ENCODE measurements around the gene UBE3B. TPM values are rescaled to one million over a fixed set of nuclear protein-coding genes. Genes with fewer than 3 reads are reported as not detected.

The UBE3B gene
- total RNA-seq, 1 experiment from 2014 or later: 29.3 TPM

DNA sequence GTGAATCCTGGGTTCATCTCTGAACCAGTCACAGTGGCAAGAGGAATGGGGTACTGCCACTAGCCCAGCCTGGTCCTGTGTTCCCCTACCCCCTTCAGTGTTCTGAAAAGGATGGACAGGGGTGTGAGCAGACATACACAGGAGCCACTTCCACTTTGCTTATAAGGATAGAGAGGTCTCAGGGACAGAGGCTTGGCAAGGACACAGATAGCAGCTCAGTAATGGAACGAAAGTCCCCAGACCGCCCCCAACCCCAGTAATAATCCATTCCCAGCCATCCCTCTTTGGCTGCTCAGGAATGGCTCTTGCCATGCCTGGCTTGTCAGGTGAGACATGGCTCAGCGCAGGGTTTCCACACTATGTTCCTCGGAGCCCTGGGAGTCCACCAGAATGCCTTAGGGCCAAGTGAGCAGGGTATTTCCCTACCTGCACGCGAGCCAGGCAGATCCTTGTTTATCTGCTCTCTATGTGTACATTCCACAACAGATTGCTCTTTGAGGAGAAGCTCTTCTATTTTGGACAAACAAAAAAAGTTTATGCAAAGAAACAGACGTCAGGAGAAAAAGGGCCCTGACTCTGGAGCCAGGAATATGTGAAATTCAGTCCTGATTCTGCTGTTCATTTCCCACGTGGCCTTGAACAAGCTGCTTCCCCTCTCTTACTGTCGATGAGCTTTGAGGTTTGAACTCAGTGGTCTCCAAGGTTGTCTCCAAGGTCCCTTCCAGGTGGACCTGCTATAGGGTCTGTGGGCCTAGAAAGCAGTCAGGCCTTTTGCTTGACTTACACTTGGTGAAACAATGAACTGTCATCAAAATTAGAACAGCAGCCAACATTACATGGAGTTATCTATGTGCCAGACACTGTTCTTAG, 10.0 kb downstream of the UBE3B start:
- ATAC-seq (no peak), DNase-seq (ENCODE audit: low spot score) (no peak)
- H3K36me3 Mint-ChIP-seq: peaks cover 72% of the 10 kb centered on the region
- TF ChIP-seq KAT7 (CRISPR knock-in tag; IDR thresholded peaks at IDR 0.05; ENCODE audit: borderline replicate concordance) (no peak), NFE2L1 (CRISPR knock-in tag; IDR thresholded peaks at IDR 0.05) (no peak)
- POLR2A ChIA-PET: no interaction called here
- H3K27me3 Mint-ChIP-seq (ENCODE audit: low read depth): no peaks in the 10 kb centered on the region
- H3K9me3 Mint-ChIP-seq: no peaks in the 10 kb centered on the region
- H3K27ac Mint-ChIP-seq: no peak overlapping the region
- no peak overlapping the region for H3K4me3 Mint-ChIP-seq
- CTCF ChIA-PET: no interaction called here
- H3K4me1 Mint-ChIP-seq: no peaks in the 10 kb centered on the region

DNA sequence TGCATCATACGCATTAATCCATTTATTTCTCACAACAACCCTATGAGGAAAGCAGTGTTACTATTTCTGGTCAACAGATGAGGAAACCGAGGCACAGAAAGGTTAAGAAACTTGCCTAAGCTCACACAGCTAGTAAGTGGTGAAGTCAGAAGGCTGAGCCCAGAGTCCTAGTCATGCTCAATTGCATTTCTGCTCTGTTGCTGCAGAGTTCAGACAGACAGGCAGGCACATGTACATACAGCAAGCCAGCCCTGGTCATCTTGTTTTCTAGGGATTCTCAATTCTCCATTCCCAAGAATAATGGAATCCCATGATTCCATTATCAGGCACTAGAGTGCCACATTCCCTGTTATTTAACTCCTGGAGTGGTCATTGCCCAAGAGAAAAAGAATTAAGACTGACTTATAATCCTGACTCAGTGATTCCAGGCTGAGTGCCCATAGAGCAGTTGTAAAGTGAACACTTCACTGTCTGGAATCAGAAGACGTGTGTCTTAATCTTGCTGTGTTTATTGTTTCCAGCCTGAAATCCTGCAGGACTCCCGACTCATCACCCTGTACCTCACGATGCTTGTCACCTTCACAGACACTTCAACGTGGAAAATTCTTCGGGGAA, 10.7 kb downstream of the UBE3B start:
- TF ChIP-seq NR3C1 (CRISPR knock-in tag; conservative IDR thresholded peaks at IDR 0.05; ENCODE audit: low read depth): no peak
- no peak for TF ChIP-seq MYBL2 (CRISPR knock-in tag; IDR thresholded peaks at IDR 0.05)
- TF ChIP-seq ZNF263 (CRISPR knock-in tag; IDR thresholded peaks at IDR 0.05; ENCODE audit: low read depth): no peak
- no peak for TF ChIP-seq SP1 (CRISPR knock-in tag; conservative IDR thresholded peaks at IDR 0.05)
- TF ChIP-seq ZNF121 (CRISPR knock-in tag; IDR thresholded peaks at IDR 0.05): no peak
- H3K4me3 Mint-ChIP-seq: no peak overlapping the region
- no peaks in the 10 kb centered on the region for H3K9me3 Mint-ChIP-seq
- H3K27me3 Mint-ChIP-seq (ENCODE audit: low read depth): no peaks in the 10 kb centered on the region
- ATAC-seq (no peak), DNase-seq (ENCODE audit: low spot score) (no peak)
- POLR2A ChIA-PET: no interaction called here
- no peak overlapping the region for H3K27ac Mint-ChIP-seq
- H3K4me1 Mint-ChIP-seq: no peaks in the 10 kb centered on the region
- H3K36me3 Mint-ChIP-seq: peaks cover 74% of the 10 kb centered on the region
- CTCF ChIA-PET: no interaction called here

DNA sequence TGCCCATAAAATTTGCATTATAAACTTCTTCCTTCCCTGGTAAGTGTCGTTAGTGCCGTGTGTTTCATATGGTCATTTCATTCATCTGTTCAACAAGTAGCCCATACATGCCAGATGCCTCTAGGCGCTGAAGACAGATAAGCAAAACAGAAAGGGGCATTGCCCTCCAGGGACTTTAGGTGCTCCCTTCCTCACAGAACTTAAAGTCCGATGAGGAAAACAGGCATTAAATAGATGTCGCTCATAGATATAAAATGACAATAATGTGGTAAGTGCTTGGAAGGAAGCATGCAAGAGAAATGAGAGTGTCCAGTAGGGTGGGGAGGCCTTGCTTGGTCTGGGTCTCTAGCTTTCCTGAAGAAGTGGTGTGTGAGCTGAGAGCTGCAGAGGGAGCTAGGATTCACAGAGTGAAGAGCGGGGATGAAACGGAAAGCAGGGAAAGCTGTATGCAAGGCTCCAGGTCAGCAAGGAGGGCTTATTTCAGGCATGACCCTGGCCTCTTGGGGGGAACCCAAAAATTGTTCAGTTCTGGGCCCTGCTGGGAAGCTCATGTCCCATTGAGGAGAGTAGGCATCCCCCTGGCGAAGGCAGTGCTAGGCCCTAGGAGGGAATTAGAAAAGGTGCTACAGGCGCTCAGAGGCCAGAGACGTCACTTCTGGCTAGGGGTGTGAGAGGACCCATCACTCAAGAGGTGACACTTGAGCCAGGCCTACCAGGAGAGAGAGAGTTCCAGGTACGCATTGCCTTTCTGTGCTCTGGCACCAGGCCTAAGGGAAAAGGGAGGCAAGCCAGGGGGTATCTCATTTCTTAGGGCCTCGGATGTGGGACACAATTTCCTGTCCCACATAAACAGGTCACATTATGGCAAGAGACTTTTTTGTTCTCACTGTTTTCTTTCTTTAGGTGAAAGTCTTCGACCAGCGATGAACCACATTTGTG, 11.9 kb downstream of the UBE3B start:
- Mint-ChIP-seq H3K4me1 (no peaks in the 10 kb centered on the region), H3K4me3 (no peak overlapping the region), H3K27me3 (ENCODE audit: low read depth) (no peaks in the 10 kb centered on the region), H3K9me3 (peaks cover 1% of the 10 kb centered on the region; the same call in 1 of the 2 replicates), H3K36me3 (peaks cover 75% of the 10 kb centered on the region), H3K27ac (no peak overlapping the region)
- ChIA-PET CTCF (interaction anchor here (1.3 to 1.4 kb wide), 2 partner anchors 30 to 56 kb away, joined by 3 to 5 read pairs; no protein-coding TSS in a partner anchor), POLR2A (no interaction called here)
- TF ChIP-seq, protein P1, sequence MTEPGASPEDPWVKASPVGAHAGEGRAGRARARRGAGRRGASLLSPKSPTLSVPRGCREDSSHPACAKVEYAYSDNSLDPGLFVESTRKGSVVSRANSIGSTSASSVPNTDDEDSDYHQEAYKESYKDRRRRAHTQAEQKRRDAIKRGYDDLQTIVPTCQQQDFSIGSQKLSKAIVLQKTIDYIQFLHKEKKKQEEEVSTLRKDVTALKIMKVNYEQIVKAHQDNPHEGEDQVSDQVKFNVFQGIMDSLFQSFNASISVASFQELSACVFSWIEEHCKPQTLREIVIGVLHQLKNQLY (CRISPR knock-in tag; IDR thresholded peaks at IDR 0.05): no peak
- TF ChIP-seq ZNF232 (CRISPR knock-in tag; IDR thresholded peaks at IDR 0.05): no peak
- TF ChIP-seq, protein P2, sequence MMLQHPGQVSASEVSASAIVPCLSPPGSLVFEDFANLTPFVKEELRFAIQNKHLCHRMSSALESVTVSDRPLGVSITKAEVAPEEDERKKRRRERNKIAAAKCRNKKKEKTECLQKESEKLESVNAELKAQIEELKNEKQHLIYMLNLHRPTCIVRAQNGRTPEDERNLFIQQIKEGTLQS (CRISPR knock-in tag; conservative IDR thresholded peaks at IDR 0.05): no peak
- no peak for TF ChIP-seq GTF2I (CRISPR knock-in tag; conservative IDR thresholded peaks at IDR 0.05)
- TF ChIP-seq, protein P3, sequence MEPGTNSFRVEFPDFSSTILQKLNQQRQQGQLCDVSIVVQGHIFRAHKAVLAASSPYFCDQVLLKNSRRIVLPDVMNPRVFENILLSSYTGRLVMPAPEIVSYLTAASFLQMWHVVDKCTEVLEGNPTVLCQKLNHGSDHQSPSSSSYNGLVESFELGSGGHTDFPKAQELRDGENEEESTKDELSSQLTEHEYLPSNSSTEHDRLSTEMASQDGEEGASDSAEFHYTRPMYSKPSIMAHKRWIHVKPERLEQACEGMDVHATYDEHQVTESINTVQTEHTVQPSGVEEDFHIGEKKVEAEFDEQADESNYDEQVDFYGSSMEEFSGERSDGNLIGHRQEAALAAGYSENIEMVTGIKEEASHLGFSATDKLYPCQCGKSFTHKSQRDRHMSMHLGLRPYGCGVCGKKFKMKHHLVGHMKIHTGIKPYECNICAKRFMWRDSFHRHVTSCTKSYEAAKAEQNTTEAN (CRISPR knock-in tag; IDR thresholded peaks at IDR 0.05): no peak
- TF ChIP-seq OVOL2 (CRISPR knock-in tag; IDR thresholded peaks at IDR 0.05; ENCODE audit: borderline replicate concordance): no peak
- TF ChIP-seq, protein P4, sequence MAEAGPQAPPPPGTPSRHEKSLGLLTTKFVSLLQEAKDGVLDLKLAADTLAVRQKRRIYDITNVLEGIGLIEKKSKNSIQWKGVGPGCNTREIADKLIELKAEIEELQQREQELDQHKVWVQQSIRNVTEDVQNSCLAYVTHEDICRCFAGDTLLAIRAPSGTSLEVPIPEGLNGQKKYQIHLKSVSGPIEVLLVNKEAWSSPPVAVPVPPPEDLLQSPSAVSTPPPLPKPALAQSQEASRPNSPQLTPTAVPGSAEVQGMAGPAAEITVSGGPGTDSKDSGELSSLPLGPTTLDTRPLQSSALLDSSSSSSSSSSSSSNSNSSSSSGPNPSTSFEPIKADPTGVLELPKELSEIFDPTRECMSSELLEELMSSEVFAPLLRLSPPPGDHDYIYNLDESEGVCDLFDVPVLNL (CRISPR knock-in tag; IDR thresholded peaks at IDR 0.05; ENCODE audit: borderline replicate concordance, low read depth): no peak
- TF ChIP-seq, protein P5, sequence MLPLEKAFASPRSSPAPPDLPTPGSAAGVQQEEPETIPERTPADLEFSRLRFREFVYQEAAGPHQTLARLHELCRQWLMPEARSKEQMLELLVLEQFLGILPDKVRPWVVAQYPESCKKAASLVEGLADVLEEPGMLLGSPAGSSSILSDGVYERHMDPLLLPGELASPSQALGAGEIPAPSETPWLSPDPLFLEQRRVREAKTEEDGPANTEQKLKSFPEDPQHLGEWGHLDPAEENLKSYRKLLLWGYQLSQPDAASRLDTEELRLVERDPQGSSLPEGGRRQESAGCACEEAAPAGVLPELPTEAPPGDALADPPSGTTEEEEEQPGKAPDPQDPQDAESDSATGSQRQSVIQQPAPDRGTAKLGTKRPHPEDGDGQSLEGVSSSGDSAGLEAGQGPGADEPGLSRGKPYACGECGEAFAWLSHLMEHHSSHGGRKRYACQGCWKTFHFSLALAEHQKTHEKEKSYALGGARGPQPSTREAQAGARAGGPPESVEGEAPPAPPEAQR (CRISPR knock-in tag; IDR thresholded peaks at IDR 0.05): no peak
- no peak for TF ChIP-seq NR2C2 (CRISPR knock-in tag; IDR thresholded peaks at IDR 0.05)
- no peak for TF ChIP-seq NR1H2 (CRISPR knock-in tag; IDR thresholded peaks at IDR 0.05)
- no peak for TF ChIP-seq JAZF1 (CRISPR knock-in tag; IDR thresholded peaks at IDR 0.05)
- TF ChIP-seq ZNF219 (CRISPR knock-in tag; IDR thresholded peaks at IDR 0.05; ENCODE audit: borderline replicate concordance): no peak
- TF ChIP-seq, protein P6, sequence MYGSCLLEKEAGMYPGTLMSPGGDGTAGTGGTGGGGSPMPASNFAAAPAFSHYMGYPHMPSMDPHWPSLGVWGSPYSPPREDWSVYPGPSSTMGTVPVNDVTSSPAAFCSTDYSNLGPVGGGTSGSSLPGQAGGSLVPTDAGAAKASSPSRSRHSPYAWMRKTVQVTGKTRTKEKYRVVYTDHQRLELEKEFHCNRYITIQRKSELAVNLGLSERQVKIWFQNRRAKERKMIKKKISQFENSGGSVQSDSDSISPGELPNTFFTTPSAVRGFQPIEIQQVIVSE (CRISPR knock-in tag; IDR thresholded peaks at IDR 0.05; ENCODE audit: borderline replicate concordance): no peak
- TF ChIP-seq NR3C1 (CRISPR knock-in tag; conservative IDR thresholded peaks at IDR 0.05; ENCODE audit: low read depth): no peak
- TF ChIP-seq ELF4 (CRISPR knock-in tag; IDR thresholded peaks at IDR 0.05; ENCODE audit: low read depth): no peak
- ATAC-seq (no peak), DNase-seq (ENCODE audit: low spot score) (no peak)
